Activated CD8-positive, alpha-beta T cell treated with anti-CD3 and anti-CD28 coated beads, Interleukin-2, amount 10 ng/mL, durations not matched to agents 7 days and 5 days (primary cell): ENCODE results near the gene GLG1. TPM values are rescaled to one million over a fixed set of nuclear protein-coding genes. Genes with fewer than 3 reads are reported as not detected.
"Not testable (repeated sequence)": the region's sequence is repeated elsewhere in the genome, so short reads cannot be mapped to it uniquely, and the experiment has no call there.

Experiments
- ATAC-seq: fragments of 150-1000 bp; cut with Tn5 transposase; one replicate; pipeline ENCODE4 v1.10.0; 2021; ENCODE audit warnings: moderate library complexity
- CTCF ChIA-PET: fragments of 350-600 bp; sonication (Branson Sonifier 250); formaldehyde crosslinking; loops from one replicate; lab custom pipeline; 2021; ENCODE audit warnings: antibody characterized with exemption; lab: Charles Lee
- POLR2A ChIA-PET: fragments of 350-600 bp; sonication (Branson Sonifier 250); formaldehyde crosslinking; loops from one replicate; lab custom pipeline; 2021; ENCODE audit warnings: antibody characterized with exemption; lab: Charles Lee
- DNase-seq: peaks from one replicate; pipeline ENCODE4 v3.0.0-alpha.2; 2020
- H3K27ac Mint-ChIP-seq: one replicate; pipeline ENCODE4 v1.8.0; 2021; ENCODE audit warnings: mild to moderate bottlenecking, mixed read lengths
- H3K27me3 Mint-ChIP-seq: one replicate; pipeline ENCODE4 v1.8.0; 2021; ENCODE audit warnings: low read depth, mixed read lengths
- H3K36me3 Mint-ChIP-seq: one replicate; pipeline ENCODE4 v1.8.0; 2021; ENCODE audit warnings: low read depth, mixed read lengths
- H3K4me1 Mint-ChIP-seq: one replicate; pipeline ENCODE4 v1.8.0; 2021; ENCODE audit warnings: low read depth, mixed read lengths
- H3K4me3 Mint-ChIP-seq: one replicate; pipeline ENCODE4 v1.8.0; 2021; ENCODE audit warnings: mild to moderate bottlenecking, mixed read lengths
- H3K9me3 Mint-ChIP-seq: one replicate; pipeline ENCODE4 v1.8.0; 2022; ENCODE audit warnings: mixed read lengths; ENCODE audit not compliant: insufficient read depth
- total RNA-seq, 2 experiments: library from RNA; stranded (reverse); gene quantifications; one replicate each; pipeline ENCODE4 v1.2.3, GENCODE V29; 2021

The GLG1 gene
- total RNA-seq, 2 experiments from 2014 or later, result 110 to 112 TPM

GRCh38 chr16:74430036-74430712, 176.7 kb downstream of the GLG1 start:
- POLR2A ChIA-PET, H3K36me3 Mint-ChIP-seq, H3K27ac Mint-ChIP-seq, H3K4me3 Mint-ChIP-seq, H3K27me3 Mint-ChIP-seq, H3K9me3 Mint-ChIP-seq, CTCF ChIA-PET: not testable (repeated sequence)
- peaks cover 11% of the 10 kb centered on the region for H3K4me1 Mint-ChIP-seq
- ATAC-seq (peak; percentile 87), DNase-seq (peak; percentile 68)

GRCh38 chr16:74428493-74428892, 178.4 kb downstream of the GLG1 start:
- H3K27me3 Mint-ChIP-seq, H3K9me3 Mint-ChIP-seq, POLR2A ChIA-PET, DNase-seq, H3K4me3 Mint-ChIP-seq, H3K27ac Mint-ChIP-seq, H3K36me3 Mint-ChIP-seq, ATAC-seq, CTCF ChIA-PET: not testable (repeated sequence)
- H3K4me1 Mint-ChIP-seq, result peaks cover 11% of the 10 kb centered on the region

- H3K4me3 Mint-ChIP-seq, H3K9me3 Mint-ChIP-seq, CTCF ChIA-PET, DNase-seq, H3K4me1 Mint-ChIP-seq, ATAC-seq, H3K36me3 Mint-ChIP-seq, H3K27me3 Mint-ChIP-seq, H3K27ac Mint-ChIP-seq, POLR2A ChIA-PET: not testable (repeated sequence)
Measured at GRCh38 chr16:74425751-74426150, 181.2 kb downstream of the GLG1 start.

- H3K4me3 Mint-ChIP-seq, CTCF ChIA-PET, H3K36me3 Mint-ChIP-seq, H3K4me1 Mint-ChIP-seq, DNase-seq, POLR2A ChIA-PET, H3K27me3 Mint-ChIP-seq, H3K27ac Mint-ChIP-seq, H3K9me3 Mint-ChIP-seq, ATAC-seq: not testable (repeated sequence)
Measured at GRCh38 chr16:74423721-74424120, 183.2 kb downstream of the GLG1 start.

- CTCF ChIA-PET, DNase-seq, H3K9me3 Mint-ChIP-seq, H3K27ac Mint-ChIP-seq, H3K4me1 Mint-ChIP-seq, H3K36me3 Mint-ChIP-seq, ATAC-seq, H3K4me3 Mint-ChIP-seq, H3K27me3 Mint-ChIP-seq, POLR2A ChIA-PET: not testable (repeated sequence)
Measured at GRCh38 chr16:74422086-74422485, 184.8 kb downstream of the GLG1 start.

- H3K4me1 Mint-ChIP-seq, ATAC-seq, H3K27me3 Mint-ChIP-seq, DNase-seq, H3K36me3 Mint-ChIP-seq, H3K9me3 Mint-ChIP-seq, POLR2A ChIA-PET, CTCF ChIA-PET, H3K27ac Mint-ChIP-seq, H3K4me3 Mint-ChIP-seq: not testable (repeated sequence)
Measured at GRCh38 chr16:74421482-74421785, 185.5 kb downstream of the GLG1 start.

GRCh38 chr16:74420612-74421481, 186.1 kb downstream of the GLG1 start, which contains the start of gene CLEC18B:
Gene CLEC18B (minus strand): TSS chr16:74421478. CDS start chr16:74421270, 208 bp downstream.
- ATAC-seq, H3K27ac Mint-ChIP-seq, H3K4me3 Mint-ChIP-seq, H3K27me3 Mint-ChIP-seq, CTCF ChIA-PET, POLR2A ChIA-PET, H3K36me3 Mint-ChIP-seq, H3K9me3 Mint-ChIP-seq, DNase-seq, H3K4me1 Mint-ChIP-seq: not testable (repeated sequence)

GRCh38 chr16:74419811-74420210, 187.1 kb downstream of the GLG1 start:
- H3K4me3 Mint-ChIP-seq, DNase-seq, H3K27me3 Mint-ChIP-seq, POLR2A ChIA-PET, CTCF ChIA-PET, H3K36me3 Mint-ChIP-seq, H3K27ac Mint-ChIP-seq, ATAC-seq, H3K9me3 Mint-ChIP-seq, H3K4me1 Mint-ChIP-seq: not testable (repeated sequence)

- H3K27ac Mint-ChIP-seq, CTCF ChIA-PET, POLR2A ChIA-PET, ATAC-seq, H3K4me3 Mint-ChIP-seq, H3K27me3 Mint-ChIP-seq, H3K4me1 Mint-ChIP-seq, DNase-seq, H3K9me3 Mint-ChIP-seq, H3K36me3 Mint-ChIP-seq: not testable (repeated sequence)
Measured at GRCh38 chr16:74417897-74418296, 189.0 kb downstream of the GLG1 start.

GRCh38 chr16:74413920-74414319, 193.0 kb downstream of the GLG1 start:
- CTCF ChIA-PET, POLR2A ChIA-PET, H3K4me1 Mint-ChIP-seq, DNase-seq, H3K9me3 Mint-ChIP-seq, ATAC-seq, H3K27ac Mint-ChIP-seq, H3K27me3 Mint-ChIP-seq, H3K36me3 Mint-ChIP-seq, H3K4me3 Mint-ChIP-seq: not testable (repeated sequence)

GRCh38 chr16:74413485-74413884, 193.4 kb downstream of the GLG1 start:
- CTCF ChIA-PET, DNase-seq, H3K4me1 Mint-ChIP-seq, H3K27me3 Mint-ChIP-seq, H3K9me3 Mint-ChIP-seq, H3K4me3 Mint-ChIP-seq, ATAC-seq, H3K36me3 Mint-ChIP-seq, H3K27ac Mint-ChIP-seq, POLR2A ChIA-PET: not testable (repeated sequence)

GRCh38 chr16:74412775-74413390, 194.0 kb downstream of the GLG1 start:
- DNase-seq, H3K27ac Mint-ChIP-seq, ATAC-seq, H3K9me3 Mint-ChIP-seq, POLR2A ChIA-PET, H3K27me3 Mint-ChIP-seq, H3K4me1 Mint-ChIP-seq, H3K4me3 Mint-ChIP-seq, H3K36me3 Mint-ChIP-seq, CTCF ChIA-PET: not testable (repeated sequence)
